Dedifferentiated amniotic fluid mesenchymal stem cell (primary cell): ENCODE measurements around the gene APBB2.
"Not testable (repeated sequence)": the region's sequence is repeated elsewhere in the genome, so short reads cannot be mapped to it uniquely, and the experiment has no call there.

ENCODE experiments used
- DNase-seq: peaks from one replicate; pipeline ENCODE4 v3.0.0-alpha.2; 2016; ENCODE audit errors: extremely low spot score

Gene APBB2

DNA sequence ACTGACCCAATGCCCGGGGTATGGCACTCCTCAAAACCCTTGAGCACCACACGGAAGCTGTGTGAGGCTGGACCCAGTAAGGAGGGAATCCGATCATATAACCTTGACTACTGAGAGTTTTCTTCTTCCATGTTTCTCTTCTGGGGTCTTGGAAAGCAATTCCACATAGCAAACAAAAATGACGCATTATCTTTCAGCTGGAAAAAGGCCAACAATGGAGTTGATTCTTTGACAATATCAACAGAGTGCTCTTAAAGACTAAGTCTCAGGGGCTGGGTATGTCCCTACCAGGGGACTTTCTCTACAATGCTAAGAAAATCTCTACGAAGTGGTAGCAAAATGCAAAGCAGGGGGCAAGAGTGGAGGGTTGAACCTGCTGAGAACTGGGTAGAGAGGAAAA, 276.0 kb downstream of the APBB2 start:
- DNase-seq = no peak

DNA sequence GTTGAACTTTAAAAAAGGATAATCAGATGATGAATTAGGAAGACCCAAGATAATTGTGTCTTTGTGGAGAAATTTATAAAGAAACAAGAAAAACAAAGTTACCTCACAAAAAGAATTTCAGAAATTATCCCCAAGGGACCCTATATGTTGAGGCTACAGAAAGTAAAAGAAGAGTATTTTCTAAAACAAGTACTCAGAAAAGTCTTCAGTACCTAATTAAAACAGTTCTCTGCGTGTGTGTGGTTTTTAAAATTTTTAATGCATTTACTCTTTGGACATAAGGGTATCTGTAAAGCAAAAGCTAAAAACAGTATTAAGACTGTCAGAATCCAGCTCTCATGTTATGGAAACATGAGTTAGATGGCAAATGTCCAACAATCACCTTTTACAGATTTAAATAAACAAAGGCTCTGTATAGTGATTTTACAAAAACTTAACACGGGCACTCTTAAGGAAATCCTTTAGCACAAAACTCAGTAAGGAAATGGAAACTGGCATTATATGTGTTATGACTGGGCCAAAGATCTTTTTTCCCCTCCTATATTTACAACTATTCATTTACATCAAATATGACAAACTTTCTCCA, 277.1 kb downstream of the APBB2 start:
- DNase-seq = no peak

GRCh38 chr4:40934676-40935075, 279.7 kb downstream of the APBB2 start:
- no peak for DNase-seq

DNA sequence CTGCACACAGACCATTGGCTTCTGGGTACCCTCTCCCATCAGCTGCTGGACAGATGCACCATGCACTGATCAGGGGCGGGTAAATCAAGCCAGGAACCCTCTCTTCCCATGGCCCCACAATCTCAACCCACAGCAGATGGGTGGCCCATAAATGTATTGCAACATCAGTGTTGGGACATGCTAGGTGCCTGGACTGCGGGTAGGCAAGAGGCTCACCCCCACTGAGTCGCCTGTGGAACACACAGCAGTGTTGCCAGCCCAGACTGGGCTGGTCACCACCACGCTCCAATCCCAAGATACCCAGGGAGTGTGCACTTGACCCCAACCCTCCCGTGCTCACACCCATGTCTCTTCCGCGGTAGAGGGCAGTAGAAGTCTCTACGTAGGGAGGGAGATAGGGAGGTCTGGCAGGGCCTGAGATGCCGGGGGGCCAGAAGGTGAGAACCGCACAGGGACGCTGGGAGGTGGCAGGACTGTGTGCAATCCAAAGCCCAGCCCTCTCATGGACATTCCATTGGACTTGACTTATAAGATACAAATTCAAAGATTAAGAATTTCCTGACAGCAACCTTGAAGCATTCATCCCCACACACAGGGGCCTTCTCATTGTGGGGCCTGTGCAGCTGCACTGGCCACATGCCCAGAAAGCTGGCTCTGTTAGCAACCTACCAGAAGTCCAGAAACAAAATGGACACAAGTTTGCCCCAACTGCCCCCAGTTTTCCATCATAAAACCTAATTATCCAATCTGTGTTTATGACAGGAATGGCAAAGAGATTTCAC, 280.9 kb downstream of the APBB2 start:
- no peak for DNase-seq

- no peak for DNase-seq
Observed at GRCh38 chr4:40931841-40932240, 282.5 kb downstream of the APBB2 start.

DNA sequence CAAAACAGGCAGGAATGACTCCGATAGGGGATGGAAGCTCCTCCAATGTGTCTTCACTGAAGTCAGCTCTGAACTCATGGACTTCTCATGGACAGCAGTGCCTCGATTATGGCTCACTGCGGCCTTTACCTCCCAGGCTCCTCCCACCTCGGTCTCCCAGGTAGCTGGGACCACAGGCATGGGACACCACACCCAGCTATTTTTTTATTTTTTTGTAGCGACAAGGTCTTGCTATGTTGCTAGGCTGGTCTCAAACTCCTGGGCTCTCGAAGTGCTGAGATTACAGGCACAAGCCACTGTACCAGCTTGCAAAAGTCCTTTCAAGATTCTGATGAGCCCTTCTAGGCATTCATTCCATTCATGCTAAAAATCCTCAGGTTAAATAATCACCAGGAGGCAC, 283.1 kb downstream of the APBB2 start:
- DNase-seq = no peak

GRCh38 chr4:40927074-40927473, 287.3 kb downstream of the APBB2 start:
- no peak for DNase-seq

DNA sequence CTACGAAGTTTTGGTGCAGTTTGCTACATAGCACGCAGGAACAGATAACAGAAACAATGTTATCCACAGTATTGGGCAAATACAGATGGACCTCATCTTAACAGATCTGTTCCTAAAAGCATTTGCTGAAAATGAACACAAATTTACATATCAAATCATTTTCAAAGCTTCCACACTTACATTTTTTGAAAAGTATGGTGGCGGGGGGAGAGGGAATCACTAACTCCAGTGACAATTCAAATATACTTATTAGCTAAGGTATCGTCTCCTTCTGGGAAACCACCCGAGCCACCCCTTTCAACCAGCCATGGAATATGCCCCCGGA, 289.6 kb downstream of the APBB2 start:
- no peak for DNase-seq

GRCh38 chr4:40924096-40924792, 290.1 kb downstream of the APBB2 start:
- peak; percentile 51 for DNase-seq

DNA sequence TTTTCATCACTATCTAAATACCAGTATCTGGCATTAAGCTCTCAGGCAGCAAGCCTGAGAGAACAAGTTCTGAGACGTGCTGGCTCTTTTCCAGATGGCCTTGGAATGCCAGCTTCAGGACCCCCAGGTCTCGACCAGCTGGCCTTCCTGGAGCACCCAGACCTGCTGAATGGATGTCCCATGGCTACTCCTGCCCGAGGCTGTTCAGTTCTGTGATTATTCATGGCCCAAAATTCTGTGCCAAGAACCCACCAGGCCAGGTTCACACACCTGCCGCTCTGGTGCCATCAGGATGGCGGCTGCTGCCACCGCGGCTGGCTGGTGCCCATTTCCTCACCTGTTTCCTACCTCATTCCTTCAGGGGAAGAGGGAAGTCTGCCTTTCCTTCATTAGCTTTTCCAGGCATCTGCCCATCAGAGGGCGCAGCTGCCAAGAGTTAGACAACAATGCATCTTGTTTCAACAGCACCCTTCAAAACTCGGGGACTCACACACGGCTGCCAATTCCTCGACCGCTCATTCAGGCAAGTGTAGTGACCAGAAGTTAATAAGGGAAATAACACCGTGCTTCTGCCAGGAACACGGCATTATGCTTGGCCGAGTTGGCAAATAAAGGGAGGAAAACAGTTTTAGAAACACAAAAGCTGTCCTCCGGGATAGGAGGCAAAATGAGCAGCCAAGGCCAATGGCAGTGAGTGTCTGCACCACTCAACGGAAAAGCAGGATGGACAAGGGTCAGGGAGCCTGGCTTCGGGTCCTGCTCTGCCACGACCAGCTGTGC, 290.8 kb downstream of the APBB2 start:
- no peak for DNase-seq

GRCh38 chr4:40919976-40920375, 294.4 kb downstream of the APBB2 start:
- not testable (repeated sequence) for DNase-seq

DNA sequence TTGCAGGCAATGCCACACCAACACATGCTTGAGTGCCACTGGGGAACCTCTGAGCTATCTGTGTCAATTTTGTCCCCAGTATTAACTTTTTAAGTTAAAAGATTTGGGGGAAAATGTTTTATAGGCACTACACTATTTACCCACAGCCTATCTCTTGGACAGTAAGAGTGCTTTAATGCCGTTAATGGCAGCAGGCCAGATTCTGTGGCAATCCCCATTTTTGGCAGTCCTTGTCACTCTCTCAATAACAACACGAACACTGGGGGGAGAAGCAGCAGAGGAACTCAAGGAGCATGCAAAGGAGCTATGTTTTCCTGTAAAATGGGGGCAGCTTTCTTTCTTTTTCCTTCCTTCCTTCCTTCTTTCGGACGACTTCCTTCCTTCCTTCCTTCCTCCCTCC, 296.0 kb downstream of the APBB2 start:
- peak; percentile 78 for DNase-seq

GRCh38 chr4:40916880-40917279, 297.5 kb downstream of the APBB2 start:
- no peak for DNase-seq

- DNase-seq = peak; percentile 36
Observed at GRCh38 chr4:40916218-40916555, 298.2 kb downstream of the APBB2 start.

- no peak for DNase-seq
Observed at GRCh38 chr4:40915318-40916217, 298.8 kb downstream of the APBB2 start.

GRCh38 chr4:40912460-40913184, 301.7 kb downstream of the APBB2 start:
- DNase-seq = no peak

DNA sequence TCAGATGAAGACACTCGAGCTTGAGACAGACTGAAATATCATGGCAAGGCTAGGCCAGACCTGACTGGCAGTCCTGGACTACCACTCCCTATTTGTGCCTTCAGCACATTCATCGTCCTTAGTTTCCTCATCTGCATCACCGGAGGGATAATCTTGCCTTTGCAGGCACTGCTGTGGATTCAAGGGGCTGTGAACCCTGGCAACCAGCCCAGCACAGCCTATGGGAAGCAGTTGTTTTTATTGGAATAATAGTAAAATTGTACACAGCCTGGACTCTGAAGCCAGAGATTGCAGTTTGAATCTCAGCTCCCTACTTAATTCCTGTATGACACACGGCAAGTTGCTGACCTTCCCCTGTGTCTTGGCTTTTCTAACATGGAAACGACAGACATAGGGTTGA, 303.6 kb downstream of the APBB2 start:
- DNase-seq = no peak

- DNase-seq = peak; percentile 84
Observed at GRCh38 chr4:40909363-40909876, 304.9 kb downstream of the APBB2 start.

DNA sequence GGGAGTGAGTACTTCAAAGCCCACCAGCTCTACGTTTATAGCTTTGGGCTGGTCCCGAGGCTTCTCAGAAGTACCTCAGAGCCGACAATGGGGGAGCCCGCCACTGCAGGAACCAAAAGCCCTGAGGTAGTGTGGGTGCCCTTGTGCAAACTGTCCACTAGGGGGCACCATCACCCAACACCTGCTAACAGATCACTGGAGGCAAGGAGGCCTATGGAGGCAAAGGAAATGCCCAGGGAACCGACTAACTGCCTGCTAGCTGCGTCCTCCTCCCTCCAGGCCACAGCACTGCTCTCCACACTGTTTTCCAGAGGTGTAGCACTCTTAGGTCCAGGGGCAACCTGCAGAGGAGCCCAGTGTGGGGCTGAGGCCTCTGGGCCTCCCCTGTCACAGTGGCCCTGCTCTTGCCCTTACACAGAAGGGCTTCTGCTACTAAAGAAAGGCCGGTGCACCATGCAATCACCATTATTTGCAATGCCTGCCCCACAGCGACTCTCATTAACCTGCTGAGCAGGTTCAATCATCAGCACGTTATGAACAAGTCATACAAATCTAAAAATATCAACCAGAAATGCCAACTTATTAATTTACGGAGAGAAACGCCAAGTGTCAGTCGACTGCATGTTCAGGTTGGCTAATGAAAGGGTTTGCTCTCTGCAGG, 305.5 kb downstream of the APBB2 start:
- DNase-seq = peak; percentile 64

- DNase-seq = no peak
Observed at GRCh38 chr4:40908297-40908696, 306.0 kb downstream of the APBB2 start.
